Measurements from ENCODE around the gene NDUFA3. TPM values are rescaled to one million over a fixed set of nuclear protein-coding genes. Genes with fewer than 3 reads are reported as not detected.

The NDUFA3 gene
- polyA plus RNA-seq, 1 donor from 2014 or later = 21.4 TPM

DNA sequence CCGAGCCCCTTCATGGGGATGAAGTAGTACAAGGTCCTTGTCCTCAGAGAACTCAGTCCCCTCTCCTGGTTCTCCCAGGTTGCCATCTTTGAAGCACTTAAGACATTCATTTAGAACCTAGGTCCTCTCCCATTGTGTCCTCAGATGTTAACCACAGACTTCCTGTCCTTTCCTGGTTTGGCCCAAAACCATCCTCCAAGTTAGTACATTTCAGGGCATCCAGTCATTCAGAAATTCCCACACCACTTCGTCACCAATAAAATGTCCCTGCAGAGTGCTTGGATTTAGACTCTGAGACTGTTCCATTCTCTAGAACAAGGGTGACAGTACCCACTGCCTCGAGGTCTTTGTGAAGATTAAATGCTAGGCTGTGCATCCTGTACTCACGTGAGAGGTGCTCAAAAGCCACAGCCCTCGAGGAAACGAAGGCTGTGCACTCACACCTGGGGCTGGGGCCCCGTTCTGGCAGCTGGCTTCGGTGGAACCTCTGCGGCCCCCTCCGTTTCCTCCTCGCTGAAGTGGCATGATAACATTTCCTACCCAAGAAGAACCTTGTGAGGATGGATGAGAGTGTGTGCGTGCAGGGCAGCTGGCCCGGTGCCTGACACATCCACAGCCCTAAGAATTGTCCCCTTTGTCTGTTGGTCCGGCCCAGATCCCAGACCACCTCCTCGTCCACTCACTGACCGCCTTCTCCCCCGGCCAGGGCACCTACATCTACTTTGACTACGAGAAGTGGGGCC lies 52.1 kb downstream of the NDUFA3 start:
- H3K9me3 ChIP-seq (ENCODE audit: low read length) = no peaks in the 10 kb centered on the region
- H3K27me3 ChIP-seq (ENCODE audit: insufficient read depth, low read depth, low read length) = no peaks in the 10 kb centered on the region
- H3K79me2 ChIP-seq (replicated peaks; ENCODE audit: insufficient read depth, low read length) = peaks cover 9% of the 10 kb centered on the region
- H3K9ac ChIP-seq (ENCODE audit: low read length) = no peak overlapping the region
- no peaks in the 10 kb centered on the region for H3K36me3 ChIP-seq (ENCODE audit: insufficient read depth, low read length)
- H3K27ac ChIP-seq (ENCODE audit: low read length) = no peak overlapping the region
- no peaks in the 10 kb centered on the region for H3F3A ChIP-seq (ENCODE audit: insufficient read depth, low read length, poor library complexity, severe bottlenecking)
- H3K4me3 ChIP-seq (ENCODE audit: low read length) = no peak overlapping the region
- no peak overlapping the region for H2AFZ ChIP-seq (ENCODE audit: low read depth, low read length)
- TF ChIP-seq, protein P1, sequence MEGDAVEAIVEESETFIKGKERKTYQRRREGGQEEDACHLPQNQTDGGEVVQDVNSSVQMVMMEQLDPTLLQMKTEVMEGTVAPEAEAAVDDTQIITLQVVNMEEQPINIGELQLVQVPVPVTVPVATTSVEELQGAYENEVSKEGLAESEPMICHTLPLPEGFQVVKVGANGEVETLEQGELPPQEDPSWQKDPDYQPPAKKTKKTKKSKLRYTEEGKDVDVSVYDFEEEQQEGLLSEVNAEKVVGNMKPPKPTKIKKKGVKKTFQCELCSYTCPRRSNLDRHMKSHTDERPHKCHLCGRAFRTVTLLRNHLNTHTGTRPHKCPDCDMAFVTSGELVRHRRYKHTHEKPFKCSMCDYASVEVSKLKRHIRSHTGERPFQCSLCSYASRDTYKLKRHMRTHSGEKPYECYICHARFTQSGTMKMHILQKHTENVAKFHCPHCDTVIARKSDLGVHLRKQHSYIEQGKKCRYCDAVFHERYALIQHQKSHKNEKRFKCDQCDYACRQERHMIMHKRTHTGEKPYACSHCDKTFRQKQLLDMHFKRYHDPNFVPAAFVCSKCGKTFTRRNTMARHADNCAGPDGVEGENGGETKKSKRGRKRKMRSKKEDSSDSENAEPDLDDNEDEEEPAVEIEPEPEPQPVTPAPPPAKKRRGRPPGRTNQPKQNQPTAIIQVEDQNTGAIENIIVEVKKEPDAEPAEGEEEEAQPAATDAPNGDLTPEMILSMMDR (IDR thresholded peaks at IDR 0.05; ENCODE audit: poor library complexity, severe bottlenecking) = no peak
- TF ChIP-seq SMC3 (conservative IDR thresholded peaks at IDR 0.05; ENCODE audit: poor library complexity) = no peak
- TF ChIP-seq EZH2 (IDR thresholded peaks at IDR 0.05; ENCODE audit: borderline replicate concordance, insufficient read depth, low read length, poor library complexity, severe bottlenecking) = no peak
- TF ChIP-seq RAD21 (conservative IDR thresholded peaks at IDR 0.05) = no peak
- TF ChIP-seq REST (IDR thresholded peaks at IDR 0.05; ENCODE audit: borderline replicate concordance) = no peak
- no peak for TF ChIP-seq TAF1 (IDR thresholded peaks at IDR 0.05; ENCODE audit: low read depth)
- TF ChIP-seq EP300 (conservative IDR thresholded peaks at IDR 0.05; ENCODE audit: poor library complexity, severe bottlenecking) = no peak
- no peak for TF ChIP-seq POLR2AphosphoS5 (IDR thresholded peaks at IDR 0.05)
- no peak for TF ChIP-seq MXI1 (conservative IDR thresholded peaks at IDR 0.05; ENCODE audit: poor library complexity, severe bottlenecking)
- no peaks in the 10 kb centered on the region for H4K20me1 ChIP-seq (ENCODE audit: insufficient read depth)
- no peaks in the 10 kb centered on the region for H3K9me2 ChIP-seq (ENCODE audit: insufficient read depth, low read length)
- no peak overlapping the region for H3K4me2 ChIP-seq (ENCODE audit: low read length)

- H3K27ac ChIP-seq (ENCODE audit: low read length) = no peak overlapping the region
- no peaks in the 10 kb centered on the region for H4K20me1 ChIP-seq (ENCODE audit: insufficient read depth)
- no peak overlapping the region for H3K4me3 ChIP-seq (ENCODE audit: low read length)
- H3K9me3 ChIP-seq (ENCODE audit: low read length) = no peaks in the 10 kb centered on the region
- H3K9me2 ChIP-seq (ENCODE audit: insufficient read depth, low read length) = no peaks in the 10 kb centered on the region
- H3K27me3 ChIP-seq (ENCODE audit: insufficient read depth, low read depth, low read length) = no peaks in the 10 kb centered on the region
- no peak overlapping the region for H3K9ac ChIP-seq (ENCODE audit: low read length)
- TF ChIP-seq EZH2 (IDR thresholded peaks at IDR 0.05; ENCODE audit: borderline replicate concordance, insufficient read depth, low read length, poor library complexity, severe bottlenecking) (no peak), SMC3 (conservative IDR thresholded peaks at IDR 0.05; ENCODE audit: poor library complexity) (no peak), REST (IDR thresholded peaks at IDR 0.05; ENCODE audit: borderline replicate concordance) (no peak), MXI1 (conservative IDR thresholded peaks at IDR 0.05; ENCODE audit: poor library complexity, severe bottlenecking) (no peak), POLR2AphosphoS5 (IDR thresholded peaks at IDR 0.05) (no peak), EP300 (conservative IDR thresholded peaks at IDR 0.05; ENCODE audit: poor library complexity, severe bottlenecking) (no peak), RAD21 (conservative IDR thresholded peaks at IDR 0.05) (no peak), TAF1 (IDR thresholded peaks at IDR 0.05; ENCODE audit: low read depth) (no peak)
- TF ChIP-seq, protein P1 (IDR thresholded peaks at IDR 0.05; ENCODE audit: poor library complexity, severe bottlenecking) = no peak
- peaks cover 9% of the 10 kb centered on the region for H3K79me2 ChIP-seq (replicated peaks; ENCODE audit: insufficient read depth, low read length)
- H3K36me3 ChIP-seq (ENCODE audit: insufficient read depth, low read length) = no peaks in the 10 kb centered on the region
- no peak overlapping the region for H3K4me2 ChIP-seq (ENCODE audit: low read length)
- no peaks in the 10 kb centered on the region for H3F3A ChIP-seq (ENCODE audit: insufficient read depth, low read length, poor library complexity, severe bottlenecking)
- no peak overlapping the region for H2AFZ ChIP-seq (ENCODE audit: low read depth, low read length)
Observed at GRCh38 chr19:54155694-54156093, 53.0 kb downstream of the NDUFA3 start.

Data from neural cell (in vitro differentiated cells).